ENCODE measurements around the gene GK.

DNA sequence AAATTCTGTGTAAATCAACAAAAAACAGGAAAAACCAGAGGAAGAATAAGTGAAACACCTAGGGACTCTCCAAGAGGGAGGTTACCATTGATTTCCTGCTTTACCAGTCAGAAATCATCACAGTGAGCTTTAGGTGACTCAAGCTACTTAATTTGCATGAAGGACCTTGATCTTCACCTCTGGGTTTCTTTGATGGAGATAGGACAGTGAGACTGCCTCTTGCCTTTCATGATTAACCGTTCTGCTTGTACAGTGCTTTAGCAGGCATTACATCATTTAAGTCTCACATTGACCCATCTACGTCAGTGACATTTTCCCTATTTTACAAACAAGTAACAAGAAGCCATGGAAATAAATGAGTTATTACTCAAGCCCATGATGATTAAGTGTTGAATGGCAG, 3.4 kb upstream of the GK start:
- TF ChIP-seq, protein P1, sequence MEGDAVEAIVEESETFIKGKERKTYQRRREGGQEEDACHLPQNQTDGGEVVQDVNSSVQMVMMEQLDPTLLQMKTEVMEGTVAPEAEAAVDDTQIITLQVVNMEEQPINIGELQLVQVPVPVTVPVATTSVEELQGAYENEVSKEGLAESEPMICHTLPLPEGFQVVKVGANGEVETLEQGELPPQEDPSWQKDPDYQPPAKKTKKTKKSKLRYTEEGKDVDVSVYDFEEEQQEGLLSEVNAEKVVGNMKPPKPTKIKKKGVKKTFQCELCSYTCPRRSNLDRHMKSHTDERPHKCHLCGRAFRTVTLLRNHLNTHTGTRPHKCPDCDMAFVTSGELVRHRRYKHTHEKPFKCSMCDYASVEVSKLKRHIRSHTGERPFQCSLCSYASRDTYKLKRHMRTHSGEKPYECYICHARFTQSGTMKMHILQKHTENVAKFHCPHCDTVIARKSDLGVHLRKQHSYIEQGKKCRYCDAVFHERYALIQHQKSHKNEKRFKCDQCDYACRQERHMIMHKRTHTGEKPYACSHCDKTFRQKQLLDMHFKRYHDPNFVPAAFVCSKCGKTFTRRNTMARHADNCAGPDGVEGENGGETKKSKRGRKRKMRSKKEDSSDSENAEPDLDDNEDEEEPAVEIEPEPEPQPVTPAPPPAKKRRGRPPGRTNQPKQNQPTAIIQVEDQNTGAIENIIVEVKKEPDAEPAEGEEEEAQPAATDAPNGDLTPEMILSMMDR (IDR thresholded peaks at IDR 0.05) = no peak
- TF ChIP-seq TCF7L2 (IDR thresholded peaks at IDR 0.05; ENCODE audit: low read depth, low read length) (no peak), POLR2AphosphoS5 (IDR thresholded peaks at IDR 0.05; ENCODE audit: low read depth, low read length) (no peak), SIN3A (IDR thresholded peaks at IDR 0.05; ENCODE audit: borderline replicate concordance, insufficient read depth, low read depth, low read length) (no peak)
- TF ChIP-seq, protein P2, sequence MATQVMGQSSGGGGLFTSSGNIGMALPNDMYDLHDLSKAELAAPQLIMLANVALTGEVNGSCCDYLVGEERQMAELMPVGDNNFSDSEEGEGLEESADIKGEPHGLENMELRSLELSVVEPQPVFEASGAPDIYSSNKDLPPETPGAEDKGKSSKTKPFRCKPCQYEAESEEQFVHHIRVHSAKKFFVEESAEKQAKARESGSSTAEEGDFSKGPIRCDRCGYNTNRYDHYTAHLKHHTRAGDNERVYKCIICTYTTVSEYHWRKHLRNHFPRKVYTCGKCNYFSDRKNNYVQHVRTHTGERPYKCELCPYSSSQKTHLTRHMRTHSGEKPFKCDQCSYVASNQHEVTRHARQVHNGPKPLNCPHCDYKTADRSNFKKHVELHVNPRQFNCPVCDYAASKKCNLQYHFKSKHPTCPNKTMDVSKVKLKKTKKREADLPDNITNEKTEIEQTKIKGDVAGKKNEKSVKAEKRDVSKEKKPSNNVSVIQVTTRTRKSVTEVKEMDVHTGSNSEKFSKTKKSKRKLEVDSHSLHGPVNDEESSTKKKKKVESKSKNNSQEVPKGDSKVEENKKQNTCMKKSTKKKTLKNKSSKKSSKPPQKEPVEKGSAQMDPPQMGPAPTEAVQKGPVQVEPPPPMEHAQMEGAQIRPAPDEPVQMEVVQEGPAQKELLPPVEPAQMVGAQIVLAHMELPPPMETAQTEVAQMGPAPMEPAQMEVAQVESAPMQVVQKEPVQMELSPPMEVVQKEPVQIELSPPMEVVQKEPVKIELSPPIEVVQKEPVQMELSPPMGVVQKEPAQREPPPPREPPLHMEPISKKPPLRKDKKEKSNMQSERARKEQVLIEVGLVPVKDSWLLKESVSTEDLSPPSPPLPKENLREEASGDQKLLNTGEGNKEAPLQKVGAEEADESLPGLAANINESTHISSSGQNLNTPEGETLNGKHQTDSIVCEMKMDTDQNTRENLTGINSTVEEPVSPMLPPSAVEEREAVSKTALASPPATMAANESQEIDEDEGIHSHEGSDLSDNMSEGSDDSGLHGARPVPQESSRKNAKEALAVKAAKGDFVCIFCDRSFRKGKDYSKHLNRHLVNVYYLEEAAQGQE (IDR thresholded peaks at IDR 0.05; ENCODE audit: insufficient read depth in 1 of 2, low read depth in 2 of 2, low read length in 1 of 2) = no peak
